GM04504 (cell line): ENCODE data around the gene PARD3.

Source experiments
- DNase-seq: peaks from one replicate; pipeline ENCODE4 v3.0.0-alpha.2; 2012; ENCODE audit warnings: low read depth

The PARD3 gene

DNA sequence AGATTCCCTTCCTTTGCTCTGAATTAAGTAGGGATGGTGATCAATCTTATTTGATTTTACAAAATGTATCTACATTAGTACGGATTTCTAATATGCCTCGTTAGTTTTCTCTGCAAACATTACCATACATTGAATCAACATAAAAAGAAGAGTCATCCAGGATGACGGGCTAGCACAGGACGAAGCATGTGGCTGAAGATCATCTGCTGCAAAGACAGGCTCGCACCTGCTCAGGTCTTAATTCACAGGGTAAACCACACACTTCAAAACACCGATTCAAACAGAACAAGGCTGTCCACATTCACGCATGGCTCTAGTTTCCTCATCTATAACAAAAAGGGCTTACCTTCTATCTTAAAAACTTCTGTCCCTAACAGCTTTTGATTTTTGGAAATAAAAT, 323.0 kb downstream of the PARD3 start:
- DNase-seq, result no peak

DNA sequence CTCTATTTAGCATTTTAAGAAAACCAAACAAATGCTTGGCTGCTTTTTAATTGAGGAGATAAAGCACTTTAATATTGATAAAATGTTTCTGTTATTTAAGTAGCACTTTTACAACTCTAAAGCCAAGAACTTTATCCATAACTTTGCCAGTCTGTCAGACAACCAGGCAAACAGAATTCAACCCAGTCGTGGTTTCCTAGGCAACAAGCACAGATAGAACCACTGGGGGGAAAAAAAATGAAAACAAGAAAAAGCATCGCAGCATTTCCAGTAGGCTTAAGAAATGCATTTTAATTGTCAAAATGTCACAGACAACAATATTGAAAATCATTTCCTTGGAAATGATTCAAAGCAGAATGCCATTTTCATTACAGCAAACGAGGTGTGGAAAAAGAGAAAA, 323.4 kb downstream of the PARD3 start:
- no peak for DNase-seq

DNA sequence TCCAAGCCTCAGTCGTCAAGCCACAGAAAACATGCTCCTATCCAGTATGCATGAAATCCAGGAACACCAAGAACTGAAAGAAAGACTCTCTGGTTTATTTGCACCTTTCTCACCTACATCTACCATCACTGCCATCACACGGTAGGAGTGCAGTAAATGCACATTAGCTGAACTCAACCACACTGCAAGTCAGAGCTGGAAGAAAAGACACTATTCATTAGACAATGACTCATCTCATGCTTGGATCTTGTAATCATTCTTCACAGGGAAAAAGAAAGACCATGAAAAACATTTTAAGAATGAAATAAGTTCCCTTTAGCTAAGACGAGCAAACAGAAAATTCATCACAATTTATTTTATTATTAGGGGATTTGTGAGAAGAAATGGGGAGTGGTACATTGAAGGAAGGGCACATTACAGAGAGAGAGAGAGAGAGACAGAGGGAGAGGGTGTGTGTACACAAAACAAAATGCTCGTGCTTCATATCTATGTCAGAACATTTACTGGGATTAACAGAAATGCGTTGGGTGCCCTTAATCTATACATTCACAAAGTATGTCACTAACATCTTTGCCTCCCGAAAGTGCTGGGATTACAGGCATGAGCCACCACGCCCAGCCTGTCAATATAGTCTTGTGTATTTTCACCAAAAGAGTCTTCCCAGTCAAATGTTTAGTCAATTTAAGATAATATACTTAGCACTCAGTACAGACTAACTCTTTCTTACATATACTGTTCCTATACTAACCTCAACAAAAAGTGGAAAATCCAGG, 324.9 kb downstream of the PARD3 start:
- DNase-seq, result peak; percentile 24

DNA sequence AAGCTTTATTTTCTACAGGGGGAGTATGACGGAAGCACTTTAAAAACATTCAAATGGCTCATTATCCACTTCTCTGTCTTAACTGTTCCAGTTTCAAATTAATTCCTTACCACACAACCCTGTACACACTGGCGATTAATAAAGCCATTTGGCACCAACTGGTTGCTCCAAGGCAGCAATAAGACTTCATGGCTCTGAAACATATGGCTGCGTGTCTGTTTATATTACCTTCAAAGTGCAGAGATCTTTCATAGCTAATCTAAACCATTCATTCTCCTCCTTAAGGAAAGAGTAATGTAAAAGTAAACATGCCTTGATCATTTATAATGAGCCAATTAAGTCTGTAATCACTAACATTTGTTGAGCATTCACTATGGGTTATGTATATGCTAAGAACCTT, 325.7 kb downstream of the PARD3 start:
- no peak for DNase-seq

DNA sequence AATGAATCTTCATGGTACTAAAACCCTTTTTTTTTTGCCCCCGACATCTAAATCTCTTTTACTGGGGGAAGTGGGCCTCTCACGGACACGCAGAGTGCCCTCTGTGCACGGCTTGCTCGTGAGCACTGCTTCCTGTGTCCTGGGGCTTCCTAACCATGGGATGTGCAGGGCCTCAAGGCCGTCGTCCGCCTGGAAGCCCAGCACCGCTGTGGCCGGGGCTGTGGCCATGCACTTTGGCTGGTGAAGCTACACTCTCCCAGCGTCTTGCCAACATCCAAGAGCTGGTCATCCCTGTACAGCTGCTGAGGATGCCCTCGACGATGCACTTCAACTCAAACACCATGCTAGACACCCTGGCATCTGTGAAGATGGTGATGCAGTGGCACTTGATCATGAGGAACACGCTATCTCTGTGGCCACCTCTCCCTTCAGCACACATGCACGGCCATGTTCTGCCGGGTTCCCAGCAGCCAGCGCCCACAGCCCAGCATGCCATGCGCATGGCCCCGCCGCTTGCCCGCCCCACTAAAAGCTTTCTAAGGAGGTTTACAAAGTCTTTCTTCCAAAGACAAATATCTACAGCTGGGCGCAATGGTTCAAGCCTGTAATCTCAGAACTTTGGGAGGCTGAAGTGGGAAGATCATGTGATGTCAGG, 326.5 kb downstream of the PARD3 start:
- DNase-seq, result no peak

DNA sequence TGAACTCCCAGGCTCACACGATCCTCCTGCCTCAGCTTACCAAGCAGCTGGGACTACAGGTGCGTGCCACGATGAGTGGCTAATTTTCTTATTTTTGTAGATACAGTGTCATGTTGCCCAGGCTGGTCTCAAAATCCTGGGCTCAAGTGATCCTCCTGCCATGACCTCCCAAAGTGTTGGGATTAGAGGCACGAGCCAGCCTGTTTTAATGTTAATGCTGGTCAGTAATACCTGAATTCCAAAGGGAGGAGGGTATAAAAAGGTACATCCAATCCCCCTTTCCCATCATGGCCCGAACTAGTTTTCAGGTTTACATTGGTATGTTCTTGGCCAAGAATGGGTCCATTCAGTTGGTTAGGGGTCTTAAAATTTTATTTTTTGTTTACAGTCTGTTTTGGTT, 329.1 kb downstream of the PARD3 start:
- DNase-seq, result no peak

DNA sequence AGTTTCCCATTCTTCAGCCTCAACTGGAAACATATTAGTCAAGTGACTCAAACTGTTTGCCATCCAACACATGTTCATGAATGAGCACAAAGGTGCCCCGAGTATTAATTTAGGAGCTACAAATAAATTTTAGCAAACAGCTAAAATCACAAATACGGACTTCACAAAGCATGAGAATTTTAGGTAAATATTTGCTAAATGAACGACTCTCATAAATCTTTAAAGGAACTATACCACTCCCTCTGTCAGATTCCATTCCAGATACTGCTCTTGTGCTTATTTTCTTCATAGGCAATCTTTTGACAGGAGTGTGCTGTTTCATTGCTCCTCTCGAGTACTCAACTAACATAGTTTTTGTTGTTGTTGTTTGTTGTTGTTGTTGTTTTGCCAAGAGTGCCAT, 330.9 kb downstream of the PARD3 start:
- no peak for DNase-seq

DNA sequence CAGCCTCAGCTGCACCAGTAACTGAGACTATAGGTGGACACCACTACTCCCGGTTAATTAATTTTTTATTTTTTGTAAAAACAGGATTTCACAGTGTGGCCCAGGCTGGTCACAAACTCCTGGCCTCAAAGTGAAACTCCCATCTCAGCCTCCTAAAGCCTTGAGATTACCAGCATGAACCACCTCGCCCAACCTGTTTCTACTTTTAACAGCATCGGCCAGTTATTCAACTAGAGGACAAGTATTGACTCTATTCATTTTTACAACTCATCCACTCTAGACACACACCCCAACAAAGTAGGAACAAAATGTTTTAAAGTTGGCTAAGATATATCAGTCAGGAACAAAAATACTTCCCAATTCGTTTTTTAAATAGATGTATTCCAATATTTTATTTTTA, 334.8 kb downstream of the PARD3 start:
- DNase-seq, result no peak

DNA sequence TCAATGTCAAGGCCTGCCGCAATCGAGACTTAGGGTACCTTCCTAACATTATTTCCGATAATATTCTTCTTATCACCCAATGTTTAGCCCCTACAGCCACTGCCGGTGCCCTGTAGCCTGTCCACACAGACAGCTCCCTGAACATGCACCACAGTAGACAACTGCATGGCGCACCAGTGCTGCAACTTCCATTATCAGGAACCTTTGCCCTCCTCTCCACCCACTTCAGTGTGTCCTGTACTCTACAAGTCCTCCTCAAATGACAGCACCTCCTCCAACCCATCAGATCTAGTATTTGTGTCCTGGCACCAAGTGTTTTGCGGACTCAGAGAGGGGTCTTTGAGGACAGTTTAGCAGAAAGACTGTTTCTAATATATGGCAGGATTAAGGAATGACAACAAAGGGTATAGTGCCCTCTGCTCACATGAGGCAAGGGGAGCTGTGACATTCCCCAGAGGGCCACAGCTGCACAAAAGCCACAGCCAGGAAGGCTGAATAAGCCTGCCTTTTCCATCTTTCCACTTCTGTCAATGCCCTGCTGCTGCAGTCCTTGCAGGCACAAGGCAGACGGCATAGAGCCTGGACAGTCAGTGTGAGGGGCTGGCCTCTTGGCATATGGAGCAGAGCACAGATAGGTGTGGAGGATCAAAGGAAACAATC, 335.4 kb downstream of the PARD3 start:
- DNase-seq, result no peak

DNA sequence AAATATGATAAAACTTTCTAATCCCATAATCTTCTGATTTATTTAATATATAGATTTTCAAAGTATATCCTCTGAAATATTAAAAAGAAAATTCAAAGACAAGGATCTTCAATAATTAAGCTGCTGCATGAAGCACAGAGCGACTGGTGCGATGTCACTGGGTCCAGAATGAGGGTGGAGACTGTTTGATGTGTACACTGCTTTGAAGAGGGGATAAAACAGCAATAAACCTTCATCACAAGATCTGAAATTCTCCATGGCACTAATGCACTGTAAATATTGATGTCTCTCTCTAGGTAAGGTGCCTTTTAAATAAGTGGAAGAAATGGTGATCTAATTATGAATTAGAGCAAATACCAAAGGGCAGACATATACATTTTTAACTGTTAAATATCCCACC, 337.8 kb downstream of the PARD3 start:
- DNase-seq, result no peak

DNA sequence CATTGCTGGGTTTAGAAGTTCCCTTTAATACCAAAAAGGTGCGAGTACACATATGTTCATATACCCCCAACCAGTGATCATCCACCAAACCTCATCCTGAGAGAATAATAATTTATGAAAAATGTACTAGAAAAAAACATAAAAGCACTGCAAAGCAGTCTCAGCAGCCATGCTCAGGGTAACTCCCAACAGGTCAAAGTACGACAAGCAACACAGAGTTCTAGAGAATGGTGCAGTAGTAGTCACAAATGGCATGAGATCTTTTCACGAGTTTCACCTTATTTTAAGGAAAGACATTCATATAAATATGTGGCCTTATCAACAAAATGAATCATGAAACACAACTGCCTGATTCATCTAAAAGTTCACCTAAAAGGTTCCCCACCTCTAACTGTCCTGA, 338.5 kb downstream of the PARD3 start:
- no peak for DNase-seq

DNA sequence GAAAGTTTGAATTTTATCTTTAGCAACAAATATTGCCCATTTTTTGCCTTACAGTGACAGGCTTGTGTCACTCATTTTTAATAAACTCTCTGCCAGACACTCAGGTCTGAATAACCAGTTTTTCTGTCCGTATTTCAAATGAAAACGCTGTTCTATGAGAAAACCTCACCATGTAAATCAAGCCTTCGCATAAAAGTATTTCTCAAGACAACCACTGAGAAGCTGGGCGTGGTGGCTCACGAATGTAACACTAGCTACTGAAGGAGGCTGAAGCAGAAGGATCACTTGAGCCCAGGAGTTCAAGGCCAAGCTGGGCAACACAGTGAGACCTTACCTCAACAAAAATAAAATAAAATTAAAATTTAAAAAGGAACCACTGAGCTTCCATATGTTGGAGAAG, 339.3 kb downstream of the PARD3 start:
- no peak for DNase-seq

DNA sequence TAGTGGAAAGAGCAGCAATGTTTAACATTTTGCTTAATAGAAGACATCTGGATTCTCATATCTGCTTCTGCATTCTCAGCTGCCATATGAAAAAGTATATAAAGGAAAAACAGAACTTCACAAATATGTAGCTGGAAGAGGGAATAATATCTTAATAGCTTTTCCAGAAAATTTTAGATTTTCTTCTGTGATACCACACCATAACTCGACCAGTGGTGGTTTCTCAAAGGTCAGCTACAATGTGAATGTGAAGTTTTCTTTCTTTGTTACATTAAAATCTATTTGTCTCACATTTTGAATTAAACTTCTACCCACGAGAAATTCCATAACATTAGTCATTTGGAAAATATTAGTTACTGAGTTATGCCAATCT, 339.8 kb downstream of the PARD3 start:
- DNase-seq, result no peak

DNA sequence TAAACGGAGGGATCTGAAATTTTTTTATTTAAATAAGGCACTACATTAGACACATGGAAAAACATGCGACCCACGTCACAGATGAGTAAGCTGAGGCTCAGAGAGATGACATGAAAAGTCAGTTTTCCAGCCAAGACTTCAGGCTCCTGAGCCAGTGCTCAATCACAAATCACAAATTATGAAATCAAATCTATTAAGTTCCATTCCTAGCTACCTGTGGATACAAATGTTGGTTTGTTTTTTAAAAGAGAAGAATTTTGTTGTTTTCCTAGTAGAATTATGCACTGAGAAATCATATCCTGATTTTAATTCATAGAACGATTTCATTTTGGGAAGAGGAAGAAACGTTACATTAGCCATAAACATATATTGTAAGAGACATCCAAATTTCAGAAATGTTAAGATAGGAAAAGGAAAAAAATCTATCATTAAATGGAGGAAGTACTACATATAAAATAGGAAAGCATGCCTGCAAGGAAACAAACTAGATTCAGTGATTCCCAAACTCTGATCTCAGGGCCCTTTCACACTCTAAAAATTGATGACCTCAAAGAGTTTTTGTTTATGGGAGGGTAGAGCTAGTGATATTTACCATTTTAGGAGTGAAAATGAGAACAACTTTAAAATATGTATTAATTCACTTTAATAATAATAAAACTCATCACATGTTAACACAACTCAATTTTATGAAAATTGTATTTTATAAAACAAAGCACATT, 340.4 kb downstream of the PARD3 start:
- DNase-seq, result no peak

DNA sequence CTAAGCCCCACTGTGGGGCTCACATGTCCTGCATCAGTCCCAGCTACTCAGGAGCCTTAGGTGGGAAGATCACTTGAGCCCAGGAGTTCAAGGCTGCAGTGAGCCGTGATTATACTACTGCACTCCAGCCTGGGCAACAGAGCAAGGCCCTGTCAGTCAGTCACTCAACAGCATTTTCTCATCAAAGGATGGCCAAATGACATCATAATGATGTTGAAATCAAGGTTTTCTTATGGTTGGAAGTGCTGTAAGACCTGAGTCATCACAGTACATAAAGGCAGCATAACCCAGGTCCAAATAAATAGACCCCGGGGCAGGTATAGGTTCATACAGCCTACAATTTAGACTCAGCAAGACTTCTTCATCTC, 341.1 kb downstream of the PARD3 start:
- DNase-seq, result no peak

DNA sequence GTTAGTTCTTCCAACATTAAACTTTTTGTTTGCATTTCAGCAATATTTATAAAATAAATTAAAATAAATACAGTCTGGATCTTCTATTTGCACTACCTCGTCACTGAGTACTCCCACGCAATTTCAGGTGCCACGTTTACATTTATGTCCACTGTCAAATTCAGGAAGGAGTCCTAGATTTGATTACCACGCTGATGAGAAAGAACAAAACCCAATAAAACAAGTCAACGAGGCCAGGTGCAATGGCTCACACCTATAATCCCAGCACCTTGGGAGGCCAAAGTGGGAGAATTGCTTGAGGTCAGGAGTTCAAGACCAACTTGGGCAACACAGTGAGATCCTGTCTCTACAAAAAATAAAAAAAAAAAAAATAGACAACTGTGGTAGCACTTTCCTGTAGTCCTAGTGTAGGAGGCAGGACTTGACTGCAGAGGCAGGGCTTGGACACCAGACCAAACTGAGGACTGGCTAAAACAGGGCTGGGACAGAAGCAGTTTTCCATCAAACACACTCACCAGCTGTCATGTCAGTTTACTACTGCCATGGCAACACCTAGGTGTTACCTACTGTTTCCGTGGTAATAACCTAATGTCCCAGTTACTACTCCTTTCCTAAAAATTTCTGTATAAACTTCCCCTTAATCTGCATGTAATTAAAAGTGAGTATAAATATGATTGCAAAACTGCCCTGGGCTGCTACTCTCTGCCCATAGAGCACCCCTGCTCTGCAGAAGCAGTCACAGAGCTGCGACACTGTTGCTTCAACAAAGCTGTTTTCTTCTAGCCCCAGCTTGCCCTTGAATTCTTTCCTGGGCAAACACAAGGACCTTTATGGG, 341.7 kb downstream of the PARD3 start:
- no peak for DNase-seq

DNA sequence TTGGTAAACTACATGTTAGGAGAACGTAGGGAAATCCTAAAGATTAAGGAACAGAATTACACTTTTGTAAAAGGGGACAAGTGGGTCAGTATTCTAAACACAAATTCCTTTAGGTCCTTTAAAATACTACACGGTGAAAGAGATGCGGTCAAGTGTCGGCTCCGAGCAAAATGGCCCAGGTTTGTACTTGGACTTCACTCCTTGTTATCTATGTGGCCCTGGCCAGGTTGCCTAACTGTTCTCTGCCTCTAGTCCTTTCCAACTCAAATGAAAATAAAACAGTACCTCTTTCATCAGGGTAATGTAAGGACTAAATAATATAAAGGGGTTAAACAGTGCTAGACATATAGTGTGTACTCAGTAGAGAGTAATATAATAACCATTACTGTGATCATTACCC, 344.8 kb downstream of the PARD3 start:
- DNase-seq, result no peak

DNA sequence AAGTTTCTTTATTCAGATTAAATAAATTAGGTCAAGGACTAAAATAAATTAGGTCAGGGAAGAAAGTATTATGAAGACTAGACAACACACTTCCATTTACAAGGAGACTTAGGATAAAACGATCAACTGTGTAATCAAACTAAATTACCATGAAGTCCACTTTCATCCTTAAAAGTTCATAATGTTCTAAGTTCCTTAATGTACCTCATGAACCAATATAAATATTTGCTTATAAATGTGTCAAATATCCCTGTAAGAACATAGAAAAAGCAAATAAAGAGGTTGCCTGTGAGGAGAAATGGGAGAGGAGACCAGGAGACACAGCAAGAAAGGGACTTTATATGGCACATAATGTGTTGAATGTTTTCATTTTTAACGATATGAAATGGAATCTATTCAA, 345.6 kb downstream of the PARD3 start:
- no peak for DNase-seq

DNA sequence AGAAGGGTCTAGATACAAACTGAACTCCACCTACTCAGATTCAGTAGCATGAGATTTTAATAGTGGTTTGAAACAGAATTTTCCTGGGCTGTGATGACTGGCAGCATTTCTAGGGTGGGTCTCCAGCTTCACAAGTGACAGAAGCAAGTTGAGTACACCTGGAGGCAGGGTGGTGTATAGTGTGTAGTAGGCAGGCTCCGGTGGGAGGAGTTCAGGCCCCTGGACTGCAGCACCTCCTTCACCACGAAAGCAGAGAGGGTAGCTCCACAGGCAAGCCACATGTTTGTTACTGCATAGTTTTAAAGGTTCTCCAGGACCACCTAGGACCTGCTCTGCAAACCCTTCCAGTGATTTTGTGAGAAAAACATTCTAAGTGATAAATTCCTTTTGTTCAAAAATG, 347.2 kb downstream of the PARD3 start:
- DNase-seq, result no peak

DNA sequence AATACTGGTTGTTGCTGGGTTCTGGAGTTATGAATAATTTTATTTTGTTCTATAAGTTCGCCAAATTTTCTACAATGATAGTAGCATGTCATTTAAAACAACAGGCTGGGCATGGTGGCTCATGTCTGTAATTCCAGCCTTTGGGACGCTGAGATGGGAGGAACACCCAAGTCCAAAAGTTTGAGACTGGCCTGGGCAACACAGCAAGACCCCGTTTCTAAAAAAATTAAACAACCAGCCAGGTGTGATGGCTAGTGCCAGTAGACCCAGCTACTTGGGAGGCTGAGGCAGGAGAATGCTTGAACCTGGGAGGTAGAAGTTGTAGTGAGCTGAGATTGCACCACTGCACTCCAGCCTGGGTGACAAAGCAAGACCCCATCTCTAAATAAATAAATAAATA, 347.7 kb downstream of the PARD3 start:
- DNase-seq, result no peak

DNA sequence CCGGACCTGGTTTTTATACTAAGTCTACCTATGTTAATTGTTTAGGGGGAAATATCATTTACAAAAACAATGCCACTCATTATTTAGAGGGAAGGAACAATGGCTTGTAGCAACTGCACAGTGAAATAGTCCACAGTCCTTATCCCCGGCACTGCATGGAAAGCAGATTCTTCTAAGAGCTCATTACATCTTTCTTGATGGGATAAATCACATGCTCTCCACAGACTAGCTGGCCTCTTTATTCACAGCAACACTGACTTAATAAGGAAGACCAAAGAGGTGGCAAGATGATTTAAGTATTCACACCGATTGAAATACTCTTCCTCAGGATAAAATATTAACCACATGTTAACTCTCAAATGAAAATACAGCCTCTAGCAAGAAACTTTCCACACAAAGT, 349.4 kb downstream of the PARD3 start:
- DNase-seq, result no peak

DNA sequence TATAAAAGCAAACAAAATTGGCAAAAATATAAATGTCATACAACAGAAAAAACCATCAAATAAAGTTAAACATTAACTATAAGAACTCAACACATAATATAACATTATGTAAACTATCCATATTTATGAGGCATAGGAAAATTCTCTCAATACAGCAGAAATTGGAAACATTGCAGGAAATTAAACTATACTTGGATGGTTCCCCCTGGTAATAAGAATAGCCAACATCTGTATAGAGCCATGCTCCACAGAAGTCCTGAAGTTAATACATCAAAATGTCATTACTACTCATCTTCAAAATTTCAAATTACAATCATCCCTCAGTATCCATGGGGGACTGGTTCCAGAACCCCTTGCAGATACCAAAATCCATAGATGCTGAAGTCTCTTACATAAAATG, 350.5 kb downstream of the PARD3 start:
- no peak for DNase-seq
